T-helper 1 cell treated with Interleukin-12 subunit alpha and Interleukin-12 subunit beta and Interleukin-4 antibody, amounts not matched to agents 30 μg/mL and 1 μg/mL, for 36 hours (primary cell): Measurements from ENCODE around the gene KRT4.
"Not testable (repeated sequence)": the region's sequence is repeated elsewhere in the genome, so short reads cannot be mapped to it uniquely, and the experiment has no call there.

Experiments used
- H3K27ac Mint-ChIP-seq: one replicate; pipeline ENCODE4 v1.8.0; 2021; ENCODE audit warnings: mild to moderate bottlenecking, mixed read lengths
- H3K27me3 Mint-ChIP-seq: one replicate; pipeline ENCODE4 v1.8.0; 2021; ENCODE audit warnings: low read depth, mixed read lengths
- H3K36me3 Mint-ChIP-seq: one replicate; pipeline ENCODE4 v1.8.0; 2021; ENCODE audit warnings: low read depth, mixed read lengths
- H3K4me1 Mint-ChIP-seq: one replicate; pipeline ENCODE4 v1.8.0; 2021; ENCODE audit warnings: low read depth, mixed read lengths
- H3K4me3 Mint-ChIP-seq: one replicate; pipeline ENCODE4 v1.8.0; 2021; ENCODE audit warnings: mild to moderate bottlenecking, moderate library complexity, mixed read lengths
- H3K9me3 Mint-ChIP-seq: one replicate; pipeline ENCODE4 v1.8.0; 2021; ENCODE audit warnings: mixed read lengths

KRT4 gene

DNA sequence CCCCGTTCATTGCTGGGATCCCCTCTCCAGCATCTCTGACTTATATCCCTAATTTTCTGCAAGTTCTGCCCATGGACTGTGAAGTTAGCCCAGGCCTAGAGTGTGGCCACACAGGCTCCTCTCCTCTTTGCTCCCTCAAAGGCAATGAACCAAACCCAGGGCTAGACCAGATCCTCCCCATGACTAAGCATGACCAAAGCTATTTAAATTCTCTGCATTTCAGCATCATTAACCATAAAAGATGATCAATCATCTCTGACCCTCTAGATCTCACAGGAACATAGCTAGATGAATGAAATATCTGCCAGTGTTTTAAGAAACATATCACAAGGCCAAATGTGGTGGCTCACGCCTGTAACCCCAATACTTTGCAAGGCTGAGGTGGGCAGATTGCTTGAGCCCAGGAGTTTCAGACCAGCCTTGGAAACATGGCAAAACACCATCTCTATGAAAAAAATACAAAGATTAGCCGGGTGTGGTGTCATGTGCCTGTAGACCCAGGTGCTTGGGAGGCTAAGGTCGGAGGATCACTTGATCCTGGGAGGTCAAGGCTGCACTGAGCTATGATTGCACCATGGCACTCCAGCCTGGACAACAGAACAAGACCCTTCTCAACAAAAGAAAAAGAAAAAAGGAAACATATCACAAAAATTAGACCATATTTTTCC is 15.8 kb downstream of the KRT4 start:
- no peaks in the 10 kb centered on the region for H3K36me3 Mint-ChIP-seq
- H3K27me3 Mint-ChIP-seq: peaks cover 5% of the 10 kb centered on the region
- H3K27ac Mint-ChIP-seq: no peak overlapping the region
- H3K9me3 Mint-ChIP-seq: no peaks in the 10 kb centered on the region
- no peak overlapping the region for H3K4me3 Mint-ChIP-seq
- no peaks in the 10 kb centered on the region for H3K4me1 Mint-ChIP-seq

DNA sequence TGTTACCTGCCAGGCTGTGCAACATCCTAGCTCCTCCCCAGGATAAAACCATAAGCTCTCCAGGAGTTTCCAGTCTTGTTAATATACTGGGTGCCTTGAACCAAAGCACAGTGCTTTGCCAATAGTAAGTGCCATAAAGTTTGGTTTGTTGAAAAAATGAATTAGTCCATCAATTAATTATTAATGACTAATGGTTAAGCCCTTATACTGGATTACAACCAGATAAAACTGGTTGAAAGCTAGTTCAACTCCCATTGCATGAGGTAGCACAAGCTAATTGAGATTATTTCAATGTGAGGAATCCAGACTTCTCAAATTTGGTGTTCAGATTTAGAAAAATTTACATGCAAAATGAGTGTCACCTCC is 16.4 kb downstream of the KRT4 start:
- Mint-ChIP-seq H3K27ac (no peak overlapping the region), H3K36me3 (no peaks in the 10 kb centered on the region), H3K4me3 (no peak overlapping the region), H3K4me1 (no peaks in the 10 kb centered on the region), H3K27me3 (peaks cover 8% of the 10 kb centered on the region), H3K9me3 (no peaks in the 10 kb centered on the region)

DNA sequence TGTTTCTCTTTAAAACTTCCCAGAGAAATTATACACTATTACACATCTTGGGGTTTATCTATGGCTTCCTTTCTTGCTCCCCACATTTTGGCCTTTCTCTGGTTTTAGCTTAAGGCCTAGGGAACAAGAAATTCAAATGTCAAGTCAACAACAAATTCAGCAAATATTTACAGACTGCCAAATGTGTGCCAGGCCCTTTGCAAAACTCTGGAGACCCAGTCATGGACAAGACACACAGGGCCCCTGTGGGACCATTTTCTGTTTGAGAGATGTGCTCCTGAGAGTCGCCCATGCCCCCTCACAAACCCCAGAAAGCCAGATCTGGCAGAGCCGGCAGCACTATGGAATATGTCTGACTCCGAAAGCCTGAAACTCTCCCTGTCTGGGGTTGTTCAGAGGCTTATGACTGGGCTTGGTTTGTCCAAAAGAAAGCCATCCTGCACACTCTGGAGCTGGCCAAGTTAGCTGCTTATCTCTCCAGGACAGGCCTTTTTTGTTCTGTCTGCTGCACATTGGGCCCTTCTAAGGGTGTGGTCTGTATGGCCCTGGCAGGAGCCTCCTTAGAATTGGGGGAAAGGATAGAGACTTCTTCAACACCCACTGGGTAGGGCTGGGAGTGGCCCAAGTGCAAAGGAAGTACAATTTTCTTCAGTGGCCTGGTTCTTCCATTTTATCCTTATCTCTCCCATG is 16.9 kb downstream of the KRT4 start:
- Mint-ChIP-seq H3K27ac (no peak overlapping the region), H3K4me1 (no peaks in the 10 kb centered on the region), H3K27me3 (peaks cover 8% of the 10 kb centered on the region), H3K9me3 (no peaks in the 10 kb centered on the region), H3K36me3 (no peaks in the 10 kb centered on the region), H3K4me3 (no peak overlapping the region)

DNA sequence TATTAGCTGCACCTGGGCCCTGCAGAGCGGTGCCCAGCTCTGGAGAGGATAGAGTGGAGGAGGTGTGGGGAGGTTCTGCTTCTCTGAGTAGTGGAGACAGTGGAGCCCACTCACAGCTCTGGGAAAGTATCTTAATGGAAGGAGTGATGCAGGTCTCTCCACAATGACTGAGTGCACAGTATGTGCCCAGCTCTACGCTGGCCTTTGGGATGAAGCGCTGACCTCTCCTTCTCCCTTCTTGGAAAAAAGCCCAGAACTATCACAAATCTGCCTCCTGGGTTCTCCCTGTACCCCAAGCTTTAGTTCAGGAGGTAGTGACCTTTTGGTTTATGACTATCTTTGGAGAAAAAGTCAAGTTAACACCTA is 17.5 kb downstream of the KRT4 start:
- no peaks in the 10 kb centered on the region for H3K36me3 Mint-ChIP-seq
- no peaks in the 10 kb centered on the region for H3K9me3 Mint-ChIP-seq
- H3K4me1 Mint-ChIP-seq: peaks cover 2% of the 10 kb centered on the region
- H3K4me3 Mint-ChIP-seq: no peak overlapping the region
- no peak overlapping the region for H3K27ac Mint-ChIP-seq
- peaks cover 12% of the 10 kb centered on the region for H3K27me3 Mint-ChIP-seq

DNA sequence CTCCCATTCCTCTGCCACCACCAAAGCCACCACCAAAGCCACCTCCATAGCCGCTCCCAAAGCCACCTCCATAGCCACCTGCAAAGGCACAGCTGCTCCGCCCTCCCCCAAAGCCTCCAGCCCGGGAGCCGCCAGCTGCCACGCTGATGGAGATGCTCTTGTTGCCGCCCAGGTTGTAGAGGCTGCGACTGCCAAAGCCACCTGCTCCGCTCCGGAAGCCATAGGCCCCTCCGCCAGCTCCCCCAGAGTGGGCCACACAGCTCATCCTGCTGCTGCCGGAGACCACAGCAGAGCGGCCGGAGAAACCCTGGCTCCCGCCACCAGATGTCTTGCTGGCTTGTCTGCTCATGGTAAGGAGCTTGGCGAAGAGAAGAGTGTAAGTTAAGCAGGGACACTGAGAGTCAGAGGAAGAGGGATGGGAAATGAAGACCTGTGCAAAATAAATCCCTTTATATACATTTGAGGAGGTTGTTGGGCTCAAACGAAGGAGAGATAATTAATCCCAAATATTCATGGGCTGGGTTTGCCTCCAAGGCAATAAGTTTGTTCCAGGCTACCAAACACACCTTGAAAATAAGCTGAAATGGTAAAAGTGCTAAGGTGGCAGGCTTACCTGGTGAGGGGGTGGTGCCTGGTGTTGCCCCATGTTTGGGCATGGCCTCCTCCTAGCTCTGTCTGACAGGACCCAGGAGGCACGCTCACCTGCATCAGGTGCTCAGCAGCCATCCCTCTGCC is 18.1 kb downstream of the KRT4 start, which contains the start of gene KRT3:
KRT3 (minus strand) TSS at position 424 of the 735 bp plus-strand sequence; CDS start at position 349, 75 bp downstream.
- Mint-ChIP-seq H3K27me3 (peaks cover 13% of the 10 kb centered on the region), H3K27ac (no peak within 1 kb of the TSS), H3K4me1 (peaks cover 2% of the 10 kb centered on the region), H3K4me3 (no peak within 1 kb of the TSS), H3K9me3 (no peaks in the 10 kb centered on the region), H3K36me3 (no peaks in the 10 kb centered on the region)

DNA sequence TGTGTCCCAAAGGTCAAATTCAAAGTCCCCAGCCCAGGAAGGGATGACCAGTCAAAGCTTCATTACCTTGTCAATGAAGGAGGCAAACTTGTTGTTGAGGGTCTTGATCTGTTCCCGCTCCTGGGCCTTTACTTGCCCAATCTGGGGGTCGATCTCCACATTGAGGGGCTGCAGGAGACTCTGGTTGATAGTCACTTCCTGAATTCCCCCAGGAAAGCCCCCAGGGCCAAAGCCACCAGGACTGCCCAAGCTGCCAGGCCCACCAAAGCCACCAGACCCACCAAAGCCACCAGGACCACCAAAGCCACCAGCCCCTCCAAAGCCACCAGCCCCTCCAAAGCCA is 18.6 kb downstream of the KRT4 start:
- H3K36me3 Mint-ChIP-seq, H3K4me1 Mint-ChIP-seq, H3K27ac Mint-ChIP-seq, H3K9me3 Mint-ChIP-seq, H3K4me3 Mint-ChIP-seq: not testable (repeated sequence)
- H3K27me3 Mint-ChIP-seq: peaks cover 19% of the 10 kb centered on the region

DNA sequence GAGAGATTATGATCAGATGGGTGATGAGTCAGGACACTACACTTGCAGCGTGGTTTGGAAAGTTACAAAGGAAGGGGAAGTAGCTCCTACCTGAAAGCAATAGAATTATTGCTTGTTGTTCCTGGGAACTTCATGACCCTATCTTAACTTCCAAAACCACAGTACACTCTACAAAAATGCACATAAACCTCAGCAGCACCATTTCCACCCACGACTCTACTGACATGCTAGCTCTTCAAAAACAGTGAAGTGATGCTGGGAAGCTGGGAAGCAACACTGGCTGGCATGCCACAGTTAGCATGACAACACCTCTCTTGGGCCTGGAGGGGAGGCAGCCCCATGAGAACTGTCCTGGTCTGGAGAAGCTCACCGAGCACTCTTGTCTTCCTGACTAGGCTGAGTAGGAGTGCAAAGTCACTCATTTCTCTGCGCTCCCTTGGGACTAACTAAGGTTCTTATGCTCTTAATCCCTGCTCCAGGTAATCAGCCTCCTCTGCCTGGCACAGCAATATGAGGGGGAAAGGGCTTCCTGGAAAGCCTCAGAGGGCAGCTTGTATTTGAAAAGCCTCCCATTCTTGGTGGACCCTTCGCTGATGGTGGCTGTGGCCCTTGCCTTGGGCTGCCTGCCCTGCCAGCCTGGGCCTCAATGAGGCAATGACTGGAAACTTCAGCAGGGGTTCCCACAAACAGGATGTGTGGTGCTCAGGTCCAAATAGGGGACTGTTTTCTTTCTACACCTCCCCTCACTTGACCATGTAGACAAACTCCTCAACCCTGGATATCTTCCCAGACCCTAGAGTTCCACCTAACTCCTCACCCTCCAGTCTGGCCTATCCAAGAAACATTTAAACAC is 19.2 kb downstream of the KRT4 start:
- Mint-ChIP-seq H3K27me3 (peaks cover 20% of the 10 kb centered on the region), H3K36me3 (no peaks in the 10 kb centered on the region), H3K27ac (no peak overlapping the region), H3K4me3 (no peak overlapping the region), H3K9me3 (no peaks in the 10 kb centered on the region), H3K4me1 (peaks cover 2% of the 10 kb centered on the region)

DNA sequence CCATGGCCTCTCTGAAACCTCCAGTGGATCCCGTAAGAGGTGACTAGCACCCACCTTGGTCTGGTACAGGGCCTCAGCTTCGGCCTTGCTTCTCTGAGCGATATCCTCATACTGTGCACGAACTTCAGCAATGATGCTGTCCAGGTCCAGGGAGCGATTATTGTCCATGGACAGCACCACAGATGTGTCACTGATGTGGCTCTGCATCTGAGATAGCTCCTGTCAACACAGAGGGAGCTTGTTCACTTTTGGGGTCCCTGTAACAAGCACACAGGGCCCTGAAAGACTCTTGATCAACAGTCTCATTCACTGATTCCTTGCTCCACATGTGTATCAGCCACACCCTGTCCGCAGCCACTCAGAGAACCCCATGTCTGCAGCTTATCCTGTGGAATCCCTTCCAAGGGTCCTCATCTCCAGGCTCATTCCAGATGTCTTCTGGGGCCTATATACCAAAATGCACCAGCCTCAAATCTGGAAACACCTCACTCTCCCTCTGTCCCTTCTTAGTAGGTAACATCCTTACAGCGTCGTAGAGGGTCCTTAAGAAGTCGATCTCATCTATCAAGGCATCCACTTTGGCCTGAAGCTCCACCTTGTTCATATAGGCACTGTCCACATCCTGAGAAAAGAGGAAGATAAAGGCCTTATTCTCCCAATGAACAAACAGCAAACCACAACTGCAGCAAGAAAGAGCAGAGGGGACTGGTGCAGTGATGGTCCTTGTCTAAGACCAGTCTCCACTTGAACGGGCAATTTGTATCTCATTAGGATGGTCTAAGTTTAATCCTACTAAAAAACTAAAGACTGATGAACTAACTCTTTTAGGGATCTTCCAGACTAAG is 21.5 kb downstream of the KRT4 start:
- Mint-ChIP-seq H3K4me1 (peaks cover 2% of the 10 kb centered on the region), H3K36me3 (no peaks in the 10 kb centered on the region), H3K27me3 (peaks cover 32% of the 10 kb centered on the region), H3K27ac (no peak overlapping the region), H3K4me3 (no peak overlapping the region), H3K9me3 (no peaks in the 10 kb centered on the region)

DNA sequence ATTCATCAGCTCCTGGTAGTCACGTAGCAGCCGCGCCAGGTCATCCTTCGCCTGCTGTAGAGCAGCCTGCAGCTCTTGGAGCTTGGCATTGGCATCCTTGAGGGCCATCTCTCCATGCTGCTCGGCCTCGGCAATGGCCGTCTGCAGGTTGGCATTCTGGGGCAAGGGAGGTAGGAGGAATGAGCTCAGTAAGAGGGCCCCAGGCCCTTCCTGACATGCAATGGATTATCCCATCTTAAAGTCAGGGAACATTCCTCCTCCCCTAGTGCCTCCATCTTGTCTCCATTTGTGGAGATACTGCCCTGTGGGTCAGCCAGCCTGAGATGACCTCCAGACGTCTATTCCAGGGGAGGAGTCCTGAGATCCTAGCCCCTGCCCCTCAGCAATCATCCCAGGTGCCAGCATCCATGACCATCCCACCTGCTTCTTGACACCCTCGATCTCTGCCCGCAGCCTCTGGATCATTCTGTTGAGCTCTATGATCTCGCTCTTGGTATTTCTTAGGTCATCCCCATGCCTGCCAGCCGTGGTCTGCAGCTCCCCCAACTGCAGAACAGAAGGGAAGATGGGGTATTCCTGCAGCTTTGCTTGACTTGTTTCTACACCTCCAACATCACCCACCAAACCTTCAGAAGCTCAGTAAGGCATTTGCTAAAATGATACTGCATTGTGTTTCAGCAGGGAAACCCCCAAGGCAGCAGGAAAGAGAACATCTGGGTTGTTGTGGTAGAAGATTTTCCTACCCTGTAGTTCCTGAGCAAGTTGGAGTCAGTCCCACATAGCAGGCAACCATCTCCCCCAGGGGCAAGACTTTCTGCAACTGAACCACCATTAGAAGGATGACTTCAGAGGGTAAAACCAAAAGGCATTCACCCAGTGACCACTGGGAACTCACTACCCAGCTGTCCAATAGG is 22.4 kb downstream of the KRT4 start:
- Mint-ChIP-seq H3K27me3 (peaks cover 32% of the 10 kb centered on the region), H3K36me3 (no peaks in the 10 kb centered on the region), H3K4me3 (no peak overlapping the region), H3K9me3 (no peaks in the 10 kb centered on the region), H3K27ac (no peak overlapping the region), H3K4me1 (peaks cover 2% of the 10 kb centered on the region)

DNA sequence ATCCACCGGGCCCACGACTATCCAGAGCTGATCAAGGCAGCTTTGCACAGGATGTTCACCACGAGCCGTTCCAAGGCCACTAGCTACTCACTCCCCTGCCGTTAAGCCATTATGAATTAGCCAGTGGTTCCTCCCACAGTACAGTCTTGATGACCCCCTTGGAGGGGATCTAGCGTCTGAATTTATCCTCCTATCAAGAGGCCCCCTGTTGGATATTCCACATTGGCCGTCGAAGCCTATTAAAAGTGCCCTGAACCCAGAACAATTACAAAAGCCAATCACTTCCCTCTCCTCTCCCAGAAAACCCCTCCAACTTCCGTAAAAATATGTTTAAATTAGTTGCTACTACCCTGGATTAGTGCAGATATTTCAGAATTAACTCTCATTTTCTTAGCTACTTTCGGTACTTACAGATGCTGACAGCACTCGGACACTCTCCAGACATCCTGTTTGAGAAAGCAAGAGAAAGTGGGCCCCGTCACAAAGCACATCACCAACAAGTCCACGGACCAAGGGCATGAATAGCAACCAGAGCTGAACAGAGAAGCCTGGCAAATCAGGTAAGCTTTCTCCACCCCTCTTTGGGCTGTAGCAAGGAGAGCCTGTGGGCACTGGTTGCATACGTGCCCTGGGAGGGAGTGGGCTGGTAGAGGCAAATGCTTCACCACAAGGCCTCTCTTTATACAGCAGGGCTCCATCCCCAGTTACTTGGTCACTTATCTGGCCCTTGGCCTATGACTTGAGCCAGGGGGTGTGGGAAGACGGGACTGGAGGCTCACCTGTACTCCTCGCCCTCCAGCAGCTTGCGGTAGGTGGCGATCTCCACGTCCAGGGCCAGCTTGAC is 23.3 kb downstream of the KRT4 start:
- Mint-ChIP-seq H3K9me3 (no peaks in the 10 kb centered on the region), H3K4me1 (peaks cover 2% of the 10 kb centered on the region), H3K36me3 (no peaks in the 10 kb centered on the region), H3K27ac (no peak overlapping the region), H3K27me3 (peaks cover 32% of the 10 kb centered on the region), H3K4me3 (no peak overlapping the region)

DNA sequence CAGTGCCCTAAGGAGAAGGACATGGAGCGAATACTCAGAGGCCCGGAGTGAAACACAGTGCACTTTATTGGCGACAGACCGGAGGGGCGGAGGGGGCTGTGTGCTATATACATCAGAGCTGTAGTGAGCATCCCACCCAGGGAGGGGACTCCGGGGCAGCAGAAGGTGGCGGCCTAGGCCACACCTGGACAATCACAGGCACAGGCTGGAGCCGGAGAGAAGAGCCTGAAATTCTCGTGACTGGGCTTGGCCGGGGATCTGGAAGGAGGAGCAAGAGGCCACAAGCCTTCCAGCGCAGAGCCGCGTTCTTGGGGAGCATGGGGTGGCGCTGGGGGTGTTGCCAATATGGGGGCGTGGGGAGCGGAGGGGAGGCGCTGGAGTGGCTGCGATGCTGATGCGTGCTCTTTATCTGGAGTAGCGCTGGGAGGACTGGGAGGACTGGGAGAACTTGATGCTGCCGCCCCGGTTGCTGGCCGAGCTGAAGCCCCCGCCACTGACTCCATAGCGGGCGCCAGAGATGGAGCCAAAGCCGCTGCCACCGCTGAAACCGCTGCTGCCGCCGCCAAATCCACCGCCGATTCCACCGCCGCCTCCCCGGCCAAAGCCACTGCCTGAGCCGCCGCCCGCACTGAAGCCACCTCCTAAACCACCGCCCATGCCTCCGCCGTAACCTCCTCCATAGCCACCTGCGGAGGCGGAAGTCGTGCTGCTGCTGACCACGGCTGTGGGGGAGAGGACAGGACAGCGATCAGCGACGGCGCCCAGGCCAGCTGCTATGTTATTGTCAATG is 24.1 kb downstream of the KRT4 start:
- peaks cover 2% of the 10 kb centered on the region for H3K4me1 Mint-ChIP-seq
- no peaks in the 10 kb centered on the region for H3K36me3 Mint-ChIP-seq
- H3K27me3 Mint-ChIP-seq: peaks cover 35% of the 10 kb centered on the region
- H3K27ac Mint-ChIP-seq: no peak overlapping the region
- H3K4me3 Mint-ChIP-seq: no peak overlapping the region
- no peaks in the 10 kb centered on the region for H3K9me3 Mint-ChIP-seq
